C4-2B (cell line): ENCODE measurements around the gene ADH1C.

Experiments
- H3K27ac ChIP-seq: fragments of 450-650 bp; 2 replicates; pipeline ENCODE4 v1.5.1; 2017
- ZFX ChIP-seq: fragments of 450-650 bp; IDR thresholded peaks from 2 replicates; pipeline ENCODE4 v1.6.1; 2017
- TF ChIP-seq, protein P1 (sequence below): fragments of 450-650 bp; conservative IDR thresholded peaks from 2 replicates; pipeline ENCODE4 v1.5.1; 2017; ENCODE audit warnings: mild to moderate bottlenecking

The ADH1C gene

DNA sequence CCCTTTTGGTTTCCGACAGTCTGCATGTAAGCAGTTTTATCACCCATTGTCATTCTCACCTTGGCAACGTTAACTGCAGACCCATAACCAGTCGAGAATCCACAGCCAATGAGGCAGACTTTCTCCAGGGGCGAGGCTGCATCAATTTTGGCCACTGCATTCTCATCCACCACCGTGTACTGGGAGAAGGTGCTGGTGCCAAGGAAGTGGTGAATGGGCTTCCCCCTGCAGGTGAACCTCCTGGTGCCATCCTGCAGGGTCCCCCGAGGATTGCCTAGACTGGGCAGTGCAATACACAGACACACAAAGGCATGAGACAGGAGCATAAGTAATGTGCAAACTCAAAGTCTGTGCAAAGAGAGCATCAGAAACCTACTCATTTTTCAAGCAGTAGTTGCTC lies 36.7 kb downstream of the ADH1C start:
- no peak overlapping the region for H3K27ac ChIP-seq

DNA sequence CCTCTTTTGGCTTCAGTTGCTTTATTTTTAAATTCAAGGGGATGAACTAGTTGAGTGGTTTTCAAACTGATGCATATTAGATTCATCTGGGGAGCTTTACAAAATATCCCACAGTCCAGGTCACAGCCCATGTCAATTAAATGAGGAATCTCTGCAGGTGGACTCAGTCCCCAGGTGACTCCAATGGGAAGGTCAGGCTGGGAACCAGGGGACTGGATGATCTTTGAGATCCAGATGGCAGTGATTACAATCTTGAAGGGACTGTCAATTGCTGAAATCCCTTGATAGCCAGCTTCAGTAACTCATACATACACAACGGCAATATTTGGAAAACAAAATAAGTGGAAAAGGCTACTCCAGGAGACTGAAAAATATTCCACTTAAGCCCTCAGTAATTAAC lies 38.3 kb downstream of the ADH1C start:
- no peak overlapping the region for H3K27ac ChIP-seq
- TF ChIP-seq, protein P1, sequence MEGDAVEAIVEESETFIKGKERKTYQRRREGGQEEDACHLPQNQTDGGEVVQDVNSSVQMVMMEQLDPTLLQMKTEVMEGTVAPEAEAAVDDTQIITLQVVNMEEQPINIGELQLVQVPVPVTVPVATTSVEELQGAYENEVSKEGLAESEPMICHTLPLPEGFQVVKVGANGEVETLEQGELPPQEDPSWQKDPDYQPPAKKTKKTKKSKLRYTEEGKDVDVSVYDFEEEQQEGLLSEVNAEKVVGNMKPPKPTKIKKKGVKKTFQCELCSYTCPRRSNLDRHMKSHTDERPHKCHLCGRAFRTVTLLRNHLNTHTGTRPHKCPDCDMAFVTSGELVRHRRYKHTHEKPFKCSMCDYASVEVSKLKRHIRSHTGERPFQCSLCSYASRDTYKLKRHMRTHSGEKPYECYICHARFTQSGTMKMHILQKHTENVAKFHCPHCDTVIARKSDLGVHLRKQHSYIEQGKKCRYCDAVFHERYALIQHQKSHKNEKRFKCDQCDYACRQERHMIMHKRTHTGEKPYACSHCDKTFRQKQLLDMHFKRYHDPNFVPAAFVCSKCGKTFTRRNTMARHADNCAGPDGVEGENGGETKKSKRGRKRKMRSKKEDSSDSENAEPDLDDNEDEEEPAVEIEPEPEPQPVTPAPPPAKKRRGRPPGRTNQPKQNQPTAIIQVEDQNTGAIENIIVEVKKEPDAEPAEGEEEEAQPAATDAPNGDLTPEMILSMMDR = no peak
- TF ChIP-seq ZFX = no peak

More for the DNA sequence above, 36.7 kb downstream of the ADH1C start:
- TF ChIP-seq ZFX = no peak
- TF ChIP-seq, protein P1 = no peak

DNA sequence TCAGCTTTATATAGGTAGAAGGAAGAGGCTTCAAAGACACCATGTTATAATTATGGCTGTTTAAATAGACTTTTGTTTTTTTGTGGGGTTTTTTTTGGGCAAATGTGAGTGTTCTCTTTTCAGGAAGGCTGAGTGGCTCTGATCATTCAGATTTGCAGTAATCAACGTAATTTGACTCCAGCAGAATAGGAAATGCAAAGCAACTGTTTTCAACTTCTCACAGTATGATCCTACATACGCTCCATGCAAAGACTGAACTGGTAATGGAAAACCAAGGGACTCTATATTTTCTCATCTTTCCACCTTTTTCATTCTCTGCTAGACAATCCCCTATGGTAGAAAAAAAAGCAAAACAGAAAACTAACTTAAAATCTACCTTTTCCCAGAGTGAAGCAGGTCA lies 42.2 kb downstream of the ADH1C start:
- no peak overlapping the region for H3K27ac ChIP-seq
- TF ChIP-seq, protein P1 = no peak
- no peak for TF ChIP-seq ZFX

DNA sequence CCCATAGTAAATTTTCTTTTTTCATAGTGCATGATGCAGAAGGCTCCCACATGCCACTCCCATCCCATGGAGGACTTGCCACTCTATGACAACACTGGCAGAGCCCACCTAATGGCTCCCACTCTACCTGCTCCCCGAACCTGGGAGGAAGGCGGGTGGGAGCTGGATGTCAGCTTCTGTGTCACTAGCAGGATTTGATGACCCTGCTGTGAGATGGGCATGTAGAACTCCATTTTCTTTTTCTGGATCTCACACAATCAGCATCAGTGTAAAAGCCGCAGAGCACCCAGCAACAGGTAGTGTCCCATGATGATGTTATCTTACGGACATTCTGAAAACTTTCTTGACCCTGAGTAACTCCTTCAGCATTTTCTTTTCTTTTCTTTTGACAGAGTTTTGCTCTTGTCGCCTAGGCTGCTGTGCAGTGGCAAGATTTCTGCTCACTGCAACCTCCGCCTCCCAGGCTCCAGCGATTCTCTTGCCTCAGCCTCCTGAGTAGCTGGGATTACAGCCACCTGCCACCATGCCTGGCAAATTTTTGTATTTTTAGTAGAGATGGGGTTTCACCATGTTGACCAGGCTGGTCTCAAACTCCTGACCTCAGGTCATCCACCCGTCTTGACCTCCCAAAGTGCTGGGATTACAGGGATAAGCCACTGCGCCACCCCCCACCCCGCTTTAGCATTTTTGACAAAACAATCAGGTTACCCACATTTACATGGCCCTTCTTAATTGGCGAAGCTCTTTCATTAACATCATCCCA lies 46.7 kb downstream of the ADH1C start:
- no peak for TF ChIP-seq ZFX
- TF ChIP-seq, protein P1 = no peak
- no peak overlapping the region for H3K27ac ChIP-seq

DNA sequence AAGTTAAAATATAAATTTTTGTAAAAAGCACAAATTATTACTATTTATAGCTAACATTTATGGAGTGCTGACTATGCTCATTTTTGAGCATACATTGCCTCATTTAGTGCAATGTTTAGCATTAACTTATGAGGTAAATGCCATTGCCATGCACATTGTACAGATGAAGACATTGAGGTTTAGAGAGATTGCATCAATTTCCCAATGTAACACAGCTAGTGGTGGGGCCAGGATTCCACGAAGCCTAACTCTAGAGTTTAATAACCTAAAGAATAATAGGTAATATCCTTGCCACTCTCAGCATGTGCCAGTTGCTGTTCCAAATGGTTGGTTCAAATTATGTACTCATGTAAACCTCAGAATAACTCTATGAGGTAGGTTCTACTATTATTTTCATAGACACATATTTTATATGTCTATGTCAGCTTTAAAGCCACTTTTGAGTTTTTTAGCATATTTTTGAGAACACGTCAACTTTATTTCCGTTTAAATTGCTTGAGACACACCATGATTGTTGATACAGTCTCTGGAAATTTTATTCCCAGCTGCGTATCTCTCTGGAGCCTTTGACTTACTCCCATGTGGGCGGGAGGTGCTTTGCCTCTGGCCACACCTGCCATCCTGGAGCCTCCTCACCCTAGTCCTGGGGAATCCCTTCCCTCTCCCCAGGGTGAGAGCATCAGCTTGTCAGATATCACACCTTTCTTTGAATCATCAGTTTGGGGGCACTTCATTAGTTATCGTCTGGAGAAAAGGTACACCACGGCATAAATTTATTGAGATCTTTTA lies 51.0 kb downstream of the ADH1C start:
- no peak for TF ChIP-seq ZFX
- TF ChIP-seq, protein P1 = no peak
- H3K27ac ChIP-seq = no peak overlapping the region

DNA sequence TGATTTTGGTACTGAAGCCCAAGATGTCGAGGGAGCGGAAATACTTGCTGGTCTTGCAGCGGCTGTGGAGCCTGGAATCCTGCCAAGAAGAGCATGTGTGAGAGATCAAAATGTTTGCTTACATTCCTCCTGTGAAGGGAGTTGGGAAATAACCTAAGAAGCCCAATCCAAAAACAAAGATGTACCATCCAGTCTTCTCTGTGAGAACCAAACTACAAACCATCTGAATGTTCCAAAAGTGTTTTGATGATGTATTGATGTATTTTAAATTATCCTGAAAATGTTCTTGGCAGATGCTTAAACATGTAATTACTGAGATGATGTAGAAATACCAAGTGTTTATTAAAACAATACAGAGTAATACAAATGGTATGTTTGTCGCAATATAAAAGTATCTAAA lies 51.6 kb downstream of the ADH1C start:
- no peak overlapping the region for H3K27ac ChIP-seq
- TF ChIP-seq ZFX = no peak
- TF ChIP-seq, protein P1 = no peak

DNA sequence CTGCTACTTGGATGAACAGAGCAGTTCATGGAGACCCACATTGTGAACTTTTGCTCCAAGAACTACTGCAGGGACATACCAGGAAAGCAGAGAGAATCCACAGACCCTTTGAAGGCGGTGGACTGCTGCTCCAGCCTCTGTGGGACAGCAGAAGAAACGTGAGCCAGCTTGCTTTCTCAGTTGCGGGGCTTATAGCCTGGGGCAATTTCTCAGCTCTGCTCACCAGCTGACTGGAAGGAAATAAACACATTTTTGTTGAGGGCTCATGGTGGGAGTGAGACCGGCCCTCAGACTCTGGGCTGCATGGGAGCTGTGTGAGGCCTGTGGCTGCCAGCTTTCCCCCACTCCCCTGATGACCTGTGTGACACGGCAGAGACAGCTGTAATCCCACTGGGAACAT lies 59.2 kb downstream of the ADH1C start:
- H3K27ac ChIP-seq = no peak overlapping the region
- TF ChIP-seq ZFX = no peak
